Measurements from ENCODE around the gene AK2.

AK2 gene

DNA sequence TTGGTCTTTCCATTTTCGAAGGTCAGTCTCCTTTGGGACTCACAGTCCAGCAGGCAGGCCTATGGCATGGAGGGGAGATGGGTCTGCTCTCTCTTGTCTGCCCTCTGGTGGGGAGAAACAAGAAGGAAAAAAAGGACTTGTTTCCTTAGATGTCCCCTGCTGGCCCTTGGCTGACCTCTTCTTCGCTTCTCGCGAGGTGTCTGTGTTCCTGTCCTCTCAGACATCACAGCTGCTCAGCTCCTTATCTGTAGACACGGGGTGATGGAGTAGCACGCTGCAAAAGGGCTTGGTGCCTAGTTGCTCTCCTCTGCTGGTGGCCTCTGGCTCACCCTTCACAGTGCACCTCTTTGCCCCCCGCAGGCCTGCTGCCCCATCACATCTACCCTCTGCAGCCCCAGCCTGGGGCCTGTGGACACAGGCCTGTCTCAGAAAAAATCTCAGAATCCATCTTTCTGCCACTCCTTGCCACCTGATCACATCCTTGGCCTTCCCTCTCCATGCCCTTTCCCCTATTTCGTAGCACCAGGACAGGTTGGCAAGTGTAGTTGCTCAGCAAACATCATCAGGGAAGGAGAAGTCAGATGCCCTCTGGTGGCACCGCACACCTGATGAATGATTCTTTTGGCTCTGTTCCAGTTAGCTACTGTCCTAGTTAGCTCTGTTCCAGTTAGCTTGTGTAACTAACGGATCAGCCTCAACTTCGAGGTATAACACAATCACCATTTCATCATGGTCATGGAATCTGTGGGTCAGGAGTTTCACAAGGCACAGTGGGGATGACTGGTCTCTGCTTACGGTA is 18.7 kb upstream of the AK2 start (continued):
- TF ChIP-seq, protein P1, sequence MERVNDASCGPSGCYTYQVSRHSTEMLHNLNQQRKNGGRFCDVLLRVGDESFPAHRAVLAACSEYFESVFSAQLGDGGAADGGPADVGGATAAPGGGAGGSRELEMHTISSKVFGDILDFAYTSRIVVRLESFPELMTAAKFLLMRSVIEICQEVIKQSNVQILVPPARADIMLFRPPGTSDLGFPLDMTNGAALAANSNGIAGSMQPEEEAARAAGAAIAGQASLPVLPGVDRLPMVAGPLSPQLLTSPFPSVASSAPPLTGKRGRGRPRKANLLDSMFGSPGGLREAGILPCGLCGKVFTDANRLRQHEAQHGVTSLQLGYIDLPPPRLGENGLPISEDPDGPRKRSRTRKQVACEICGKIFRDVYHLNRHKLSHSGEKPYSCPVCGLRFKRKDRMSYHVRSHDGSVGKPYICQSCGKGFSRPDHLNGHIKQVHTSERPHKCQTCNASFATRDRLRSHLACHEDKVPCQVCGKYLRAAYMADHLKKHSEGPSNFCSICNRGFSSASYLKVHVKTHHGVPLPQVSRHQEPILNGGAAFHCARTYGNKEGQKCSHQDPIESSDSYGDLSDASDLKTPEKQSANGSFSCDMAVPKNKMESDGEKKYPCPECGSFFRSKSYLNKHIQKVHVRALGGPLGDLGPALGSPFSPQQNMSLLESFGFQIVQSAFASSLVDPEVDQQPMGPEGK (CRISPR knock-in tag; IDR thresholded peaks at IDR 0.05; ENCODE audit: borderline replicate concordance): no peak

DNA sequence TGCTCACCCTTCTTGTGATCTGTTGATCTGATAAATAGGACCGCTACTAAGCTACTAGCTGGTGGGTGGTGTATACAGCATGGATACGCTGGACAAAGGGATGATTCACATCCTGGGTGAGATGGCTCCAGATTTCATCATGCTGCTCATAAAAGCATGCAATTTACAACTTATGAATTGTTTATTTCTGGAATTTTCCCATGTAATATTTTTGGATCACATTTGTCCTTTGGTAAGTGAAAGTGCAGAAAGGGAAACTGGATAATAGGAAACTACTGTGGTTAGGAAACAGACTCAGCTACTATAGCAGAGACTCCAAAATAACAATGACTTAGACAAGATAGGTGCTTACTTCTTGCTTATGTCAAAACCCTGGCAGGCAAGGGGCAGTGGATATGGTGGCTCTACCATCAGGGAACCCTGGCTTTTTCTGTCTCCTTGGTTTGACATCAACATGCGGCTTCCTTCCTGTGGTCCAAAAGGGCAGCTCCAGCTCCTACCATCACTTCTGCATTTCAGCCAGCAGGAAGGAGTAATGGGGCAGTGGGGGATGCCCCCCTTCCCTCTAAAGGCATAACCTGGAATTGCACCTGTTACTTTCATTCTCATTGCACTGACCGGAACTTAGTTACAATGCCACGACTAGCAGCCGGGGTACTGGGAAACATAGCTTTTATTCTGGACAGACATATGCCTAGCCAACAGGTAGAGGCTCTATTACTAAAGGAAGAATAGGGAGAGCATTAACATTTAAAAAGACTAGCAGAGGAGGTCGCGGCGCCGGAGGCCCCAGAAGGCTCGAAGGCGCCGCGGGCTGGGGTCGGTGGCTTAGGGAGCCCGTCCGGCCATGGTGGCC is 13.8 kb upstream of the AK2 start:
- TF ChIP-seq ZFP30 (CRISPR knock-in tag; IDR thresholded peaks at IDR 0.05) (no peak), ZC3H10 (CRISPR knock-in tag; IDR thresholded peaks at IDR 0.05) (no peak), CSDC2 (CRISPR knock-in tag; IDR thresholded peaks at IDR 0.05) (no peak)
- TF ChIP-seq, protein P2, sequence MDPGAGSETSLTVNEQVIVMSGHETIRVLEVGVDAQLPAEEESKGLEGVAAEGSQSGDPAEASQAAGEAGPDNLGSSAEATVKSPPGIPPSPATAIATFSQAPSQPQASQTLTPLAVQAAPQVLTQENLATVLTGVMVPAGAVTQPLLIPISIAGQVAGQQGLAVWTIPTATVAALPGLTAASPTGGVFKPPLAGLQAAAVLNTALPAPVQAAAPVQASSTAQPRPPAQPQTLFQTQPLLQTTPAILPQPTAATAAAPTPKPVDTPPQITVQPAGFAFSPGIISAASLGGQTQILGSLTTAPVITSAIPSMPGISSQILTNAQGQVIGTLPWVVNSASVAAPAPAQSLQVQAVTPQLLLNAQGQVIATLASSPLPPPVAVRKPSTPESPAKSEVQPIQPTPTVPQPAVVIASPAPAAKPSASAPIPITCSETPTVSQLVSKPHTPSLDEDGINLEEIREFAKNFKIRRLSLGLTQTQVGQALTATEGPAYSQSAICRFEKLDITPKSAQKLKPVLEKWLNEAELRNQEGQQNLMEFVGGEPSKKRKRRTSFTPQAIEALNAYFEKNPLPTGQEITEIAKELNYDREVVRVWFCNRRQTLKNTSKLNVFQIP (CRISPR knock-in tag; IDR thresholded peaks at IDR 0.05; ENCODE audit: borderline replicate concordance, low read depth): no peak
- TF ChIP-seq, protein P3, sequence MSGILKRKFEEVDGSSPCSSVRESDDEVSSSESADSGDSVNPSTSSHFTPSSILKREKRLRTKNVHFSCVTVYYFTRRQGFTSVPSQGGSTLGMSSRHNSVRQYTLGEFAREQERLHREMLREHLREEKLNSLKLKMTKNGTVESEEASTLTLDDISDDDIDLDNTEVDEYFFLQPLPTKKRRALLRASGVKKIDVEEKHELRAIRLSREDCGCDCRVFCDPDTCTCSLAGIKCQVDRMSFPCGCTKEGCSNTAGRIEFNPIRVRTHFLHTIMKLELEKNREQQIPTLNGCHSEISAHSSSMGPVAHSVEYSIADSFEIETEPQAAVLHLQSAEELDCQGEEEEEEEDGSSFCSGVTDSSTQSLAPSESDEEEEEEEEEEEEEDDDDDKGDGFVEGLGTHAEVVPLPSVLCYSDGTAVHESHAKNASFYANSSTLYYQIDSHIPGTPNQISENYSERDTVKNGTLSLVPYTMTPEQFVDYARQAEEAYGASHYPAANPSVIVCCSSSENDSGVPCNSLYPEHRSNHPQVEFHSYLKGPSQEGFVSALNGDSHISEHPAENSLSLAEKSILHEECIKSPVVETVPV (CRISPR knock-in tag; IDR thresholded peaks at IDR 0.05): no peak
- ATAC-seq: peak; percentile 54

DNA sequence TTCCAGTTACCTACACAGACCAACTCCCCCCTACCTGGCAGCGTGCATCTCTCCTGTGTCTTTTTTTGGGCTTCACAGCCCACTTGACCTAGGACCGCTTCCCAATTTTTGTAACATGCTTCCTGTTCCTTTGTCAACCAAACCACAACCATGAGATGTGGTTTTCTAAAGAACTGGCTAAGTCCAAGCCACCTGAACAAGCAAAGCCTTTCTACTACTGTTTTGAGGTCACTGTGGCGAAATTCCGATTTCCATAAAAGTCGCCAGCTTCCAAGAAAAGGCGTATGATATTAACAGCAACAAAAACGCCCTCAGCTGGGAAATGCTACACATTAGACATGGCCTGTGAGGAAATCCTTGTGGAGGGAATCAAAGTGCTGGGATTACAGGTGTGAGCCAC is 12.7 kb upstream of the AK2 start:
- ATAC-seq: no peak

More for the DNA sequence above, 12.7 kb upstream of the AK2 start:
- TF ChIP-seq, protein P2 (CRISPR knock-in tag; IDR thresholded peaks at IDR 0.05; ENCODE audit: borderline replicate concordance, low read depth): no peak
- TF ChIP-seq OSR1 (CRISPR knock-in tag; IDR thresholded peaks at IDR 0.05) (no peak), TOX (CRISPR knock-in tag; IDR thresholded peaks at IDR 0.05; ENCODE audit: borderline replicate concordance) (no peak), CSDC2 (CRISPR knock-in tag; IDR thresholded peaks at IDR 0.05) (no peak), ZNF70 (CRISPR knock-in tag; IDR thresholded peaks at IDR 0.05) (no peak), ZNF8 (CRISPR knock-in tag; IDR thresholded peaks at IDR 0.05) (no peak), ESRRG (CRISPR knock-in tag; IDR thresholded peaks at IDR 0.05) (no peak), ZC3H10 (CRISPR knock-in tag; IDR thresholded peaks at IDR 0.05) (no peak), TCF4 (CRISPR knock-in tag; IDR thresholded peaks at IDR 0.05; ENCODE audit: borderline replicate concordance) (no peak), GLIS3 (CRISPR knock-in tag; IDR thresholded peaks at IDR 0.05) (no peak), RARB (CRISPR knock-in tag; IDR thresholded peaks at IDR 0.05) (no peak), ARNTL (CRISPR knock-in tag; IDR thresholded peaks at IDR 0.05; ENCODE audit: borderline replicate concordance, low read depth) (no peak), BACH2 (CRISPR knock-in tag; IDR thresholded peaks at IDR 0.05; ENCODE audit: borderline replicate concordance) (no peak)
- TF ChIP-seq, protein P3 (CRISPR knock-in tag; IDR thresholded peaks at IDR 0.05): no peak
- TF ChIP-seq, protein P4, sequence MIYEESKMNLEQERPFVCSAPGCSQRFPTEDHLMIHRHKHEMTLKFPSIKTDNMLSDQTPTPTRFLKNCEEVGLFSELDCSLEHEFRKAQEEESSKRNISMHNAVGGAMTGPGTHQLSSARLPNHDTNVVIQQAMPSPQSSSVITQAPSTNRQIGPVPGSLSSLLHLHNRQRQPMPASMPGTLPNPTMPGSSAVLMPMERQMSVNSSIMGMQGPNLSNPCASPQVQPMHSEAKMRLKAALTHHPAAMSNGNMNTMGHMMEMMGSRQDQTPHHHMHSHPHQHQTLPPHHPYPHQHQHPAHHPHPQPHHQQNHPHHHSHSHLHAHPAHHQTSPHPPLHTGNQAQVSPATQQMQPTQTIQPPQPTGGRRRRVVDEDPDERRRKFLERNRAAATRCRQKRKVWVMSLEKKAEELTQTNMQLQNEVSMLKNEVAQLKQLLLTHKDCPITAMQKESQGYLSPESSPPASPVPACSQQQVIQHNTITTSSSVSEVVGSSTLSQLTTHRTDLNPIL (CRISPR knock-in tag; IDR thresholded peaks at IDR 0.05; ENCODE audit: low read depth): no peak
- TF ChIP-seq, protein P1 (CRISPR knock-in tag; IDR thresholded peaks at IDR 0.05; ENCODE audit: borderline replicate concordance): no peak
- TF ChIP-seq, protein P5, sequence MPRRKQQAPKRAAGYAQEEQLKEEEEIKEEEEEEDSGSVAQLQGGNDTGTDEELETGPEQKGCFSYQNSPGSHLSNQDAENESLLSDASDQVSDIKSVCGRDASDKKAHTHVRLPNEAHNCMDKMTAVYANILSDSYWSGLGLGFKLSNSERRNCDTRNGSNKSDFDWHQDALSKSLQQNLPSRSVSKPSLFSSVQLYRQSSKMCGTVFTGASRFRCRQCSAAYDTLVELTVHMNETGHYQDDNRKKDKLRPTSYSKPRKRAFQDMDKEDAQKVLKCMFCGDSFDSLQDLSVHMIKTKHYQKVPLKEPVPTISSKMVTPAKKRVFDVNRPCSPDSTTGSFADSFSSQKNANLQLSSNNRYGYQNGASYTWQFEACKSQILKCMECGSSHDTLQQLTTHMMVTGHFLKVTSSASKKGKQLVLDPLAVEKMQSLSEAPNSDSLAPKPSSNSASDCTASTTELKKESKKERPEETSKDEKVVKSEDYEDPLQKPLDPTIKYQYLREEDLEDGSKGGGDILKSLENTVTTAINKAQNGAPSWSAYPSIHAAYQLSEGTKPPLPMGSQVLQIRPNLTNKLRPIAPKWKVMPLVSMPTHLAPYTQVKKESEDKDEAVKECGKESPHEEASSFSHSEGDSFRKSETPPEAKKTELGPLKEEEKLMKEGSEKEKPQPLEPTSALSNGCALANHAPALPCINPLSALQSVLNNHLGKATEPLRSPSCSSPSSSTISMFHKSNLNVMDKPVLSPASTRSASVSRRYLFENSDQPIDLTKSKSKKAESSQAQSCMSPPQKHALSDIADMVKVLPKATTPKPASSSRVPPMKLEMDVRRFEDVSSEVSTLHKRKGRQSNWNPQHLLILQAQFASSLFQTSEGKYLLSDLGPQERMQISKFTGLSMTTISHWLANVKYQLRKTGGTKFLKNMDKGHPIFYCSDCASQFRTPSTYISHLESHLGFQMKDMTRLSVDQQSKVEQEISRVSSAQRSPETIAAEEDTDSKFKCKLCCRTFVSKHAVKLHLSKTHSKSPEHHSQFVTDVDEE (CRISPR knock-in tag; IDR thresholded peaks at IDR 0.05): no peak

Measured in SK-N-SH treated with all-trans-retinoic acid at 6 μM for 48 hours (cell line).